ENCODE measurements around the gene MEGF9. TPM values are rescaled to one million over a fixed set of nuclear protein-coding genes. Genes with fewer than 3 reads are reported as not detected.

The MEGF9 gene
- total RNA-seq, 1 experiment from 2014 or later: 12.2 TPM

DNA sequence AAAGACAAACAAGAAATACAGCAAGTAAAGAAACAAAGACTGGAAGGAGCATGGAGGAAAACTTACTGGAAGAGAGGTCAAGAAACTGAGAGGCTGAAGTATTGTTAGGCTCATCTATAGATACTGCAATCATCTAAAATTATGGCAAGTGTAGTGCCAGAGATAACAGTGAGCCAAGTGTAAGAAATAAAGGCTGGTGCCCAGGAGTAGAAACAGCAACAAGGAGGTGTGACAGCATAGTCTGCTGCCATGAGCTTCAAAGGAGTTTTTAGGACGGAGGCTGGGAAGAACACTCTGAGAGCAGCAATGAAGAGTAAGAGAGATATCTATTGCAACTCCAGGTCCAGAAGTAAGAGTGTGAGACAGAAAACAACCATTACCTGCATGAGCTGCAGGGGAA lies 60.5 kb downstream of the MEGF9 start:
- no peak for TF ChIP-seq EZH2 (IDR thresholded peaks at IDR 0.05; ENCODE audit: borderline replicate concordance, low read depth, low read length, poor library complexity, severe bottlenecking)
- Histone ChIP-seq H3K9me3 (ENCODE audit: low read depth, low read length, poor library complexity, severe bottlenecking) (no peaks in the 10 kb centered on the region), H3K36me3 (ENCODE audit: insufficient read depth, low read length, poor library complexity, severe bottlenecking) (no peaks in the 10 kb centered on the region), H3K27ac (ENCODE audit: low read depth, low read length, poor library complexity, severe bottlenecking) (no peak overlapping the region), H3K4me3 (ENCODE audit: low read depth, low read length, poor library complexity, severe bottlenecking) (no peak overlapping the region), H3K4me1 (ENCODE audit: insufficient read depth, low read length, poor library complexity, severe bottlenecking) (no peaks in the 10 kb centered on the region), H3K27me3 (replicated peaks; ENCODE audit: insufficient read depth, low read depth, low read length, poor library complexity) (no peaks in the 10 kb centered on the region)
- intact Hi-C loops (cut with micrococcal nuclease; ENCODE audit: unreplicated experiment): no loop called here
- no peak for DNase-seq (ENCODE audit: low spot score)
- CTCF ChIA-PET: no interaction called here
- no TSS peak for BruUV-seq (replicated peaks)
- POLR2A ChIA-PET (ENCODE audit: low non-redundant PET): no interaction called here

DNA sequence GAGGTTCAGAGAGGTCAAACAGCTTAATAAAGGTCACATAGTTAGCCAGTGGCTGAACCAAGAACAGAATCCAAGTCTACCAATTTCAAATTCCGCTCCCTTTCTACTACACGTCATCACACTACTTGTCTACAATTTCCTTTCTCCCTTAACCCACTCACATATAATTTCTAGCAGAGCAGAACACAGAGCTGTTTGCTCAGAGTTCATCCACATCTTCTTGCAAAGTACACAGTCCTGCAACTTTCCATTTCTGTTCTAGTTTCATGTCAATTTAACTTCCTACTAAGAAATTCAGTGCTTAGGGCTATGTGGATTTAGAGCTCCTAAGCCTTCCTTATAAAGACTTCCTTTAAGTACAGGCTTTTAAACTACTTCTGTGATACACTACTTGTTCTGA lies 61.3 kb downstream of the MEGF9 start:
- TF ChIP-seq, protein P1, sequence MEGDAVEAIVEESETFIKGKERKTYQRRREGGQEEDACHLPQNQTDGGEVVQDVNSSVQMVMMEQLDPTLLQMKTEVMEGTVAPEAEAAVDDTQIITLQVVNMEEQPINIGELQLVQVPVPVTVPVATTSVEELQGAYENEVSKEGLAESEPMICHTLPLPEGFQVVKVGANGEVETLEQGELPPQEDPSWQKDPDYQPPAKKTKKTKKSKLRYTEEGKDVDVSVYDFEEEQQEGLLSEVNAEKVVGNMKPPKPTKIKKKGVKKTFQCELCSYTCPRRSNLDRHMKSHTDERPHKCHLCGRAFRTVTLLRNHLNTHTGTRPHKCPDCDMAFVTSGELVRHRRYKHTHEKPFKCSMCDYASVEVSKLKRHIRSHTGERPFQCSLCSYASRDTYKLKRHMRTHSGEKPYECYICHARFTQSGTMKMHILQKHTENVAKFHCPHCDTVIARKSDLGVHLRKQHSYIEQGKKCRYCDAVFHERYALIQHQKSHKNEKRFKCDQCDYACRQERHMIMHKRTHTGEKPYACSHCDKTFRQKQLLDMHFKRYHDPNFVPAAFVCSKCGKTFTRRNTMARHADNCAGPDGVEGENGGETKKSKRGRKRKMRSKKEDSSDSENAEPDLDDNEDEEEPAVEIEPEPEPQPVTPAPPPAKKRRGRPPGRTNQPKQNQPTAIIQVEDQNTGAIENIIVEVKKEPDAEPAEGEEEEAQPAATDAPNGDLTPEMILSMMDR (conservative IDR thresholded peaks at IDR 0.05; ENCODE audit: low read depth, low read length): no peak
- TF ChIP-seq EZH2 (IDR thresholded peaks at IDR 0.05; ENCODE audit: borderline replicate concordance, low read depth, low read length, poor library complexity, severe bottlenecking): no peak
- Histone ChIP-seq H3K9me3 (ENCODE audit: low read depth, low read length, poor library complexity, severe bottlenecking) (no peaks in the 10 kb centered on the region), H3K27me3 (replicated peaks; ENCODE audit: insufficient read depth, low read depth, low read length, poor library complexity) (no peaks in the 10 kb centered on the region), H3K27ac (ENCODE audit: low read depth, low read length, poor library complexity, severe bottlenecking) (no peak overlapping the region), H3K4me1 (ENCODE audit: insufficient read depth, low read length, poor library complexity, severe bottlenecking) (no peaks in the 10 kb centered on the region), H3K4me3 (ENCODE audit: low read depth, low read length, poor library complexity, severe bottlenecking) (no peak overlapping the region), H3K36me3 (ENCODE audit: insufficient read depth, low read length, poor library complexity, severe bottlenecking) (no peaks in the 10 kb centered on the region)
- DNase-seq (ENCODE audit: low spot score): no peak
- ChIA-PET CTCF (no interaction called here), POLR2A (ENCODE audit: low non-redundant PET) (interaction anchor here (0.7 kb wide), 1 partner anchor 134 kb away, joined by 5 read pairs; no protein-coding TSS in a partner anchor)
- intact Hi-C loops (cut with micrococcal nuclease; ENCODE audit: unreplicated experiment): no loop called here
- no TSS peak for BruUV-seq (replicated peaks)

DNA sequence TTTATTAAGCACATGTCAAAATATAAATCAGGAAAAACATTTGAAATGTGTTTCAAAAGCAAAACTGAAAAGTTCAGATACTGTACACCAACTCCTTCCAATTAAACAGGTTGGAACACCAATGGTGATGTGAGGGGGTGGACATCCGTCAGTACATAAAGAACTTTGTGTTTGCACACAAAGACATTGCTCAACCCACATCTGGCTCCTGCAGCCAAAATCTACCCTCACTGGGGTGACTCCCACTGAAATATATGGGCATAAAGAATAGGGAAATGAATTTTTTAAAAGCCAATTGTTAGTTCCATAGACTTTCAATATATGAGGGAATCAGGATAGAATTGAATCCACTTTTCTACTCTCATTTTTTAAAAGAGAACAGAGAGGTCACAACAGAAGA lies 63.9 kb downstream of the MEGF9 start:
- Histone ChIP-seq H3K27me3 (replicated peaks; ENCODE audit: insufficient read depth, low read depth, low read length, poor library complexity) (no peaks in the 10 kb centered on the region), H3K27ac (ENCODE audit: low read depth, low read length, poor library complexity, severe bottlenecking) (no peak overlapping the region), H3K9me3 (ENCODE audit: low read depth, low read length, poor library complexity, severe bottlenecking) (no peaks in the 10 kb centered on the region), H3K4me3 (ENCODE audit: low read depth, low read length, poor library complexity, severe bottlenecking) (no peak overlapping the region), H3K4me1 (ENCODE audit: insufficient read depth, low read length, poor library complexity, severe bottlenecking) (no peaks in the 10 kb centered on the region), H3K36me3 (ENCODE audit: insufficient read depth, low read length, poor library complexity, severe bottlenecking) (no peaks in the 10 kb centered on the region)
- DNase-seq (ENCODE audit: low spot score): no peak
- intact Hi-C loops (cut with micrococcal nuclease; ENCODE audit: unreplicated experiment): no loop called here
- ChIA-PET POLR2A (ENCODE audit: low non-redundant PET) (no interaction called here), CTCF (no interaction called here)
- TF ChIP-seq EZH2 (IDR thresholded peaks at IDR 0.05; ENCODE audit: borderline replicate concordance, low read depth, low read length, poor library complexity, severe bottlenecking): no peak
- TF ChIP-seq, protein P1 (conservative IDR thresholded peaks at IDR 0.05; ENCODE audit: low read depth, low read length): no peak
- BruUV-seq (replicated peaks): no TSS peak

DNA sequence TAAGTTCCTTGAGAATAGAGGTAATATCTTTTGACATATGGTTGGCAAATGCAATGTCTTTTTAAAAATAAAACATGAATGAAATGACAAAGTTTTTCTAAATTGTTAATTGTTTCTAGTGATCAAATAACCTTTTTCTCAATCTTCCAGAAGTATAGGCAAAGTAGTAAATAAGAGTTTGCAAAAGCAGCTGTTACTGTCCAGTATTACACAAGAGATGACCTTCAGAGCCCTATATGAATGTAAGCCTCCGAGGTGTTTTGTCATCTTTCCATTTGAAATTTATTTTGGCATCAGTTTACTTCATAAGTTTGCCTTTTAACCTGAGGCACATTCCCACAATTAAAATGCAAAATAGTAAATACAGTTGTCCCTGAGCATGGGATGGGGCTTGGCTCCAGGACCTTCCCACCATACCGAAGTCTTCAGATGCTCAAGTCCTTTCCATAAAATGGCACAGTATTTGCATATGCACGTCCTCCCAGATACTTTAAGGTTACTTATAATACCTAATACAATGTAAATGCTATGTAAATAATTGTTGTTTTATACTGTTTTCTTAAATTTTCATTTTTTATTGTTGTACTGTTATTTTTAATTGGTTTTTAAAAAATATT lies 65.6 kb downstream of the MEGF9 start:
- intact Hi-C loops (cut with micrococcal nuclease; ENCODE audit: unreplicated experiment): no loop called here
- POLR2A ChIA-PET (ENCODE audit: low non-redundant PET): no interaction called here
- H3K36me3 ChIP-seq (ENCODE audit: insufficient read depth, low read length, poor library complexity, severe bottlenecking): no peaks in the 10 kb centered on the region
- H3K27ac ChIP-seq (ENCODE audit: low read depth, low read length, poor library complexity, severe bottlenecking): no peak overlapping the region
- H3K27me3 ChIP-seq (replicated peaks; ENCODE audit: insufficient read depth, low read depth, low read length, poor library complexity): no peaks in the 10 kb centered on the region
- H3K4me3 ChIP-seq (ENCODE audit: low read depth, low read length, poor library complexity, severe bottlenecking): no peak overlapping the region
- no peaks in the 10 kb centered on the region for H3K9me3 ChIP-seq (ENCODE audit: low read depth, low read length, poor library complexity, severe bottlenecking)
- CTCF ChIA-PET: no interaction called here
- DNase-seq (ENCODE audit: low spot score): no peak
- TF ChIP-seq, protein P1 (conservative IDR thresholded peaks at IDR 0.05; ENCODE audit: low read depth, low read length): no peak
- no peak for TF ChIP-seq EZH2 (IDR thresholded peaks at IDR 0.05; ENCODE audit: borderline replicate concordance, low read depth, low read length, poor library complexity, severe bottlenecking)
- no TSS peak for BruUV-seq (replicated peaks)
- no peaks in the 10 kb centered on the region for H3K4me1 ChIP-seq (ENCODE audit: insufficient read depth, low read length, poor library complexity, severe bottlenecking)
